OCI-LY1 (cell line): Measurements from ENCODE around the gene PAQR6.

ENCODE experiments used
- H2AFZ ChIP-seq: fragments of 200-600 bp; sonication (generic), shearing (Covaris generic); 2 replicates; pipeline ENCODE4 v1.6.0; 2014; ENCODE audit warnings: antibody characterized with exemption, mild to moderate bottlenecking, low read length
- H3F3A ChIP-seq: fragments of 200-600 bp; sonication (generic), shearing (Covaris generic); 2 replicates; pipeline ENCODE4 v1.6.0; 2014; ENCODE audit warnings: mild to moderate bottlenecking, antibody characterized with exemption, low read length, moderate library complexity; ENCODE audit not compliant: insufficient read depth
- H3K27ac ChIP-seq: fragments of 200-600 bp; sonication (generic); 2 replicates; pipeline ENCODE4 v1.5.1; 2014; ENCODE audit warnings: low read length, mixed run types, mild to moderate bottlenecking, low read depth; ENCODE audit not compliant: poor library complexity, severe bottlenecking
- H3K27me3 ChIP-seq: fragments of 200-600 bp; sonication (generic); 2 replicates; pipeline ENCODE4 v1.6.0; 2014; ENCODE audit warnings: antibody characterized with exemption, mild to moderate bottlenecking, low read length, moderate library complexity; ENCODE audit not compliant: insufficient read depth
- H3K36me3 ChIP-seq: fragments of 200-600 bp; sonication (generic); 2 replicates; pipeline ENCODE4 v1.6.1; 2014; ENCODE audit warnings: mild to moderate bottlenecking, antibody characterized with exemption, low read length, moderate library complexity, mixed read lengths; ENCODE audit not compliant: insufficient read depth
- H3K4me1 ChIP-seq: fragments of 200-600 bp; sonication (generic); 2 replicates; pipeline ENCODE4 v1.5.1; 2014; ENCODE audit warnings: mild to moderate bottlenecking, low read length, moderate library complexity; ENCODE audit not compliant: insufficient read depth, severe bottlenecking
- H3K4me2 ChIP-seq: fragments of 200-600 bp; sonication (generic), shearing (Covaris generic); 2 replicates; pipeline ENCODE4 v1.6.1; 2014; ENCODE audit warnings: low read length
- H3K4me3 ChIP-seq: fragments of 200-600 bp; sonication (generic); 2 replicates; pipeline ENCODE4 v1.5.1; 2014; ENCODE audit warnings: low read length, low read depth, mild to moderate bottlenecking, mixed read lengths; ENCODE audit not compliant: poor library complexity, severe bottlenecking
- H3K79me2 ChIP-seq: fragments of 200-600 bp; shearing (Covaris generic); 2 replicates; pipeline ENCODE4 v1.6.1; 2016; ENCODE audit warnings: mixed run types, low read length, mixed read lengths; ENCODE audit not compliant: insufficient read depth
- H3K9ac ChIP-seq: fragments of 200-600 bp; sonication (generic), shearing (Covaris generic); 2 replicates; pipeline ENCODE4 v1.6.1; 2014; ENCODE audit warnings: mild to moderate bottlenecking, low read length, mixed read lengths
- H3K9me2 ChIP-seq: fragments of 200-600 bp; sonication (generic), shearing (Covaris generic); 2 replicates; pipeline ENCODE4 v1.6.1; 2014; ENCODE audit warnings: low read depth, mild to moderate bottlenecking, low read length, mixed read lengths
- H3K9me3 ChIP-seq: fragments of 200-600 bp; shearing (Covaris generic); 2 replicates; pipeline ENCODE4 v1.6.1; 2014; ENCODE audit warnings: low read length, mixed read lengths
- H4K20me1 ChIP-seq: fragments of 200-600 bp; sonication (generic), shearing (Covaris generic); 2 replicates; pipeline ENCODE4 v1.6.0; 2016; ENCODE audit warnings: mild to moderate bottlenecking, low read length; ENCODE audit not compliant: insufficient read depth
- EZH2 ChIP-seq: fragments of 200-600 bp; sonication (generic), shearing (Covaris generic); IDR thresholded peaks from 2 replicates; pipeline ENCODE4 v1.8.0; 2017; ENCODE audit warnings: borderline replicate concordance, mixed run types, mild to moderate bottlenecking, antibody characterized with exemption, low read length, moderate library complexity, mixed read lengths
- TF ChIP-seq, protein P1 (sequence below): fragments of 200-600 bp; sonication (generic), shearing (Covaris generic); IDR thresholded peaks from 2 replicates; pipeline ENCODE4 v1.5.1; 2017; ENCODE audit warnings: mild to moderate bottlenecking, antibody characterized with exemption, low read length, moderate library complexity, mixed read lengths

The PAQR6 gene

DNA sequence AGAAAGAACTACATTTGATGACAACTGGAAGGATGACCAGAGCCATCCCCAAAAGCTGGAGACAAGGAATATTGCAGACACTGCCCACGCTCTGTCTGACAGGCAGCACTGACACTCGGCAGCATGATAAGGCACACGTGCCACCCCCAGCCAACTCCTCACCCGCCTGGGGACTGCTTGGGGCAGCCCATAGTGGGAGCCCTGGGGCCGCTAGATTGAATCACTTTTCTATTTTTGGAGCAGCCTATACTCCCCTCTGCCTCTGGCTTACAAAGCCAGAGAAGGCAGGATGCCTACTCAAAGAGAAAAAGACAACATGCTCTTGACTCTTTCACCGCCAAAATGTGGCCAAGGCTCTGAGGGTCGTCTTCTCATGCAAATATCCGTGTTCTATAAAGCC is 33.4 kb upstream of the PAQR6 start:
- Histone ChIP-seq H3F3A (no peaks in the 10 kb centered on the region), H3K9me3 (no peaks in the 10 kb centered on the region), H3K4me1 (peaks cover 29% of the 10 kb centered on the region), H3K36me3 (peaks cover 43% of the 10 kb centered on the region), H4K20me1 (no peaks in the 10 kb centered on the region), H3K4me3 (peak overlapping the region; percentile 95), H3K4me2 (peak overlapping the region; percentile 97), H3K27me3 (no peaks in the 10 kb centered on the region), H3K79me2 (peaks cover 37% of the 10 kb centered on the region), H3K9ac (peak overlapping the region; percentile 98), H2AFZ (no peak overlapping the region), H3K9me2 (no peaks in the 10 kb centered on the region), H3K27ac (peak overlapping the region; percentile 79)
- TF ChIP-seq, protein P1, sequence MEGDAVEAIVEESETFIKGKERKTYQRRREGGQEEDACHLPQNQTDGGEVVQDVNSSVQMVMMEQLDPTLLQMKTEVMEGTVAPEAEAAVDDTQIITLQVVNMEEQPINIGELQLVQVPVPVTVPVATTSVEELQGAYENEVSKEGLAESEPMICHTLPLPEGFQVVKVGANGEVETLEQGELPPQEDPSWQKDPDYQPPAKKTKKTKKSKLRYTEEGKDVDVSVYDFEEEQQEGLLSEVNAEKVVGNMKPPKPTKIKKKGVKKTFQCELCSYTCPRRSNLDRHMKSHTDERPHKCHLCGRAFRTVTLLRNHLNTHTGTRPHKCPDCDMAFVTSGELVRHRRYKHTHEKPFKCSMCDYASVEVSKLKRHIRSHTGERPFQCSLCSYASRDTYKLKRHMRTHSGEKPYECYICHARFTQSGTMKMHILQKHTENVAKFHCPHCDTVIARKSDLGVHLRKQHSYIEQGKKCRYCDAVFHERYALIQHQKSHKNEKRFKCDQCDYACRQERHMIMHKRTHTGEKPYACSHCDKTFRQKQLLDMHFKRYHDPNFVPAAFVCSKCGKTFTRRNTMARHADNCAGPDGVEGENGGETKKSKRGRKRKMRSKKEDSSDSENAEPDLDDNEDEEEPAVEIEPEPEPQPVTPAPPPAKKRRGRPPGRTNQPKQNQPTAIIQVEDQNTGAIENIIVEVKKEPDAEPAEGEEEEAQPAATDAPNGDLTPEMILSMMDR, result peak; percentile 32
- TF ChIP-seq EZH2, result no peak

DNA sequence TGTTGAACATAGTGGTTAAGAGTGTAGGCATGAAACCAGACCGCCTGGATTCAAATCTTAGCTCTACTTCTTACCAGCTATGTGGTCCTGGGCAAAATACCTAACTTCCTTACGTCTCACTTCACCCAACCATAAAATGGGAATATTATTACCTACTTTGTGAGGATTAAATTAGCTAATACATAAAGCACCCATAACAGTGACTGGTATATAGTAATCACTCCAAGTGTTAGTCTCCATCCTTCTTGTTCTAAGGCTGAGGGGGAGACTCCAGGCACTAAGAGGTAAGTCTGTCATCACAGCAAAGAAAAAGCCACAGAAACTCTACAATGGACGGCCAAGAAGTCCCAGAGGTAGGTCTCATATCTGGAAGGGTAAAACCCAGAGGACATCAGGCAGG is 32.0 kb upstream of the PAQR6 start:
- Histone ChIP-seq H3K36me3 (peaks cover 56% of the 10 kb centered on the region), H2AFZ (no peak overlapping the region), H3K4me2 (no peak overlapping the region), H3K27me3 (no peaks in the 10 kb centered on the region), H3K9me3 (no peaks in the 10 kb centered on the region), H4K20me1 (no peaks in the 10 kb centered on the region), H3K9ac (no peak overlapping the region), H3K4me3 (no peak overlapping the region), H3K79me2 (peaks cover 37% of the 10 kb centered on the region), H3F3A (no peaks in the 10 kb centered on the region), H3K27ac (no peak overlapping the region), H3K9me2 (no peaks in the 10 kb centered on the region), H3K4me1 (peaks cover 29% of the 10 kb centered on the region)
- TF ChIP-seq, protein P1, result no peak
- no peak for TF ChIP-seq EZH2

DNA sequence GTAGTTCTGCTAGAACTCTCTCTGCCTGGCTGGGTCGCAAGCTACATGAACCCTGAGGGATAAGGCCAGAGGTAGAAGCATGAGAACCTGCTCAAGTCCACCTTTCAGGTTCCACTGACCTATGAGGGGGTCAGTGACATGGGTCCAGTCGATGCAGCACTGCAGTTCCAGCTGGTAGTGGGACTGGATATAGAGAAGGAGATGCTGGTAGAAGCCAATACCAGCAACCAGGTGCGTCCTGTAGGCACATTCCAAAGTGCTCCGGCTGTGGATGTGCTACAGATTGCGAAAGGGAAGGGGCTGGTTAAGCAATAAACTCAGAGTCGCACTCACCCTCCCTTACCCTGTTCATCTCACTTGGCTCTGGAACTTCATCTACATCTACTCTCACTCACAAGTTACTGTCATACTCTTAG is 29.1 kb upstream of the PAQR6 start:
- no peak overlapping the region for H3K4me3 ChIP-seq
- H3K4me2 ChIP-seq, result no peak overlapping the region
- no peaks in the 10 kb centered on the region for H3F3A ChIP-seq
- no peak overlapping the region for H2AFZ ChIP-seq
- H3K9ac ChIP-seq, result no peak overlapping the region
- H3K27me3 ChIP-seq, result no peaks in the 10 kb centered on the region
- H3K9me2 ChIP-seq, result no peaks in the 10 kb centered on the region
- no peak for TF ChIP-seq EZH2
- TF ChIP-seq, protein P1, result no peak
- no peak overlapping the region for H3K27ac ChIP-seq
- peaks cover 84% of the 10 kb centered on the region for H3K36me3 ChIP-seq
- peaks cover 17% of the 10 kb centered on the region for H3K4me1 ChIP-seq
- peaks cover 28% of the 10 kb centered on the region for H3K79me2 ChIP-seq
- no peaks in the 10 kb centered on the region for H3K9me3 ChIP-seq
- H4K20me1 ChIP-seq, result no peaks in the 10 kb centered on the region
